Skeletal muscle tissue (tissue), 4 donors: ENCODE data around the gene CASS4. TPM values are rescaled to one million over a fixed set of nuclear protein-coding genes. Genes with fewer than 3 reads are reported as not detected.
"Not testable (repeated sequence)": the region's sequence is repeated elsewhere in the genome, so short reads cannot be mapped to it uniquely, and the experiment has no call there.

Experiments
- H3K27ac ChIP-seq: one replicate; pipeline ENCODE4 v1.7.0; 2013; ENCODE audit warnings: mild to moderate bottlenecking, low read depth, low read length, inconsistent platforms
- H3K27me3 ChIP-seq, 3 donors: one replicate each; pipeline ENCODE4 v1.7.0; 2013; ENCODE audit warnings: low read length in 3 of 3; ENCODE audit not compliant: control insufficient read depth in 3 of 3, insufficient read depth in 3 of 3
- H3K36me3 ChIP-seq, 3 donors: one replicate each; pipeline ENCODE4 v1.7.0; 2013; ENCODE audit warnings: low read length in 3 of 3; ENCODE audit not compliant: control insufficient read depth in 3 of 3, insufficient read depth in 3 of 3
- H3K4me1 ChIP-seq, 3 donors: one replicate each; pipeline ENCODE4 v1.7.0; 2013; ENCODE audit warnings: low read length in 3 of 3, mild to moderate bottlenecking in 3 of 3; ENCODE audit not compliant: control insufficient read depth in 3 of 3, insufficient read depth in 3 of 3
- H3K4me3 ChIP-seq, 3 donors: one replicate each; pipeline ENCODE4 v1.7.0; 2013; ENCODE audit warnings: low read length in 3 of 3
- H3K9ac ChIP-seq, 3 donors: one replicate each; pipeline ENCODE4 v1.7.0; 2013; ENCODE audit warnings: low read length in 3 of 3, mild to moderate bottlenecking in 3 of 3, moderate library complexity in 2 of 3, low read depth in 1 of 3
- H3K9me3 ChIP-seq, 3 donors: one replicate each; pipeline ENCODE4 v1.7.0; 2013; ENCODE audit warnings: low read length in 3 of 3; ENCODE audit not compliant: control insufficient read depth in 3 of 3
- total RNA-seq: library from RNA; depleted of rRNA; stranded (reverse); fragments of >200 nt; gene quantifications from one replicate; pipeline ENCODE4 v1.2.3, GENCODE V29; 2014
- donor health status: Osteomylitis.

Gene CASS4
- total RNA-seq, 1 donor from 2014 or later = 3.7 TPM

DNA sequence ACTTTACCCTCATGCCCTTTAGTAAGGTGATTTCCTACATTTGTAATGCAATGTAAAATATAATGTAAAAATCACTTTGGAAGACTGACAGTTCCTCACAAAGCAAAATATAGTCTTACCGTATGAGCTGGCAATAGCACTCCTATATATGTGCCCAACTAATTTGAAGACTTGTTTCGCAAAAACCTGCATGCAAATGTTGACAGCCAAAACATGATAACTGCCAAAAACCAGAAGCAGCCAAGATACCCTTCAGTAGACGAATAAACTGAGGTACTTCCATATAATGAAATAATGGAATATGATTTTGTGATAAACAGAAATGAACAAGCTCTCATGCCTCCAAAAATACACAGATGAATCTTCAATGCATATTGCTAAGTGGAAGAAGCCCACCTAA lies 33.7 kb upstream of the CASS4 start:
- no peak overlapping the region for H3K27ac ChIP-seq
- no peak overlapping the region for H3K4me3 ChIP-seq
- H3K36me3 ChIP-seq = peaks cover 0 to 6% (median 0%) of the 10 kb centered on the region in 3 donors
- H3K27me3 ChIP-seq = no peaks in the 10 kb centered on the region
- H3K9me3 ChIP-seq = no peaks in the 10 kb centered on the region
- no peak overlapping the region for H3K9ac ChIP-seq
- H3K4me1 ChIP-seq = no peaks in the 10 kb centered on the region

DNA sequence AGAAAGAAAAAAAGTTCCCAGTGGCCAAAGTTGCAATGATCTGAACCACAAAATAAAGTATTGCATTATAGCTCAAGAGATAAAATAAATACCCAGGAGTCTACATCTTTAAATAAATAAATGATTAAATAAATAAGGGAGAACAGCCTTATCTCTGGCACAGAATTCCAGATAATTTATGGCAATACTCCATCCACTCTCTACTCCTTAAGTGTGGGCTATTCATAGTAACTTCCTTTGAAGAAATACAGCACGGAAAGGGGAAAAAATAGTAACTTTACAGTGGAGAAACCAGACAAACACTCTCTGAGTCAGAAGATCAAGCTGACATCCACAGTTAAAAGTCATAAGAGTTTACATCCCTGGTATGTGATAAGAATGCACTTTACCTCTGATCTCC lies 31.7 kb upstream of the CASS4 start:
- Histone ChIP-seq H3K4me1 (no peaks in the 10 kb centered on the region), H3K36me3 (peaks cover 0 to 9% (median 0%) of the 10 kb centered on the region in 3 donors), H3K27ac (no peak overlapping the region), H3K4me3 (no peak overlapping the region), H3K9ac (no peak overlapping the region), H3K9me3 (no peaks in the 10 kb centered on the region), H3K27me3 (no peaks in the 10 kb centered on the region)

DNA sequence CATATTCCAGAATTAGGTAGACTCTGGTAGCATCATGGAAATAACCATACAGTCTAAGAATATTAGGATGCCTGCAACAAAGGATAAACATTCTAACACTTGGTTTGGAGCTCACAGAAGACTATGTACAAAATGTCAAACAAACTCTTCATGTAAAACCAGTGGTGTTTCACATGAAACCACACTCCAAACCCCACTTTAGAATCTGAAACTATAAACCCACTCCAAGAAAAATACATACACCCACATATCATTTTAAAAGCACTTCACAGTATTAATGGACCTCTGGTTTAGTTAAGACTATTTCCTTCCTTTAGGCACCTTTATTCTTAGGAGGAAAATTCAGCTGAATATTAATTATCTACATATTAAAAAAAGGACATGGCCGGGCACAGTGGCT lies 30.6 kb upstream of the CASS4 start:
- Histone ChIP-seq H3K36me3 (peaks cover 0 to 14% (median 2%) of the 10 kb centered on the region in 3 donors), H3K27ac (no peak overlapping the region), H3K4me1 (no peaks in the 10 kb centered on the region)

DNA sequence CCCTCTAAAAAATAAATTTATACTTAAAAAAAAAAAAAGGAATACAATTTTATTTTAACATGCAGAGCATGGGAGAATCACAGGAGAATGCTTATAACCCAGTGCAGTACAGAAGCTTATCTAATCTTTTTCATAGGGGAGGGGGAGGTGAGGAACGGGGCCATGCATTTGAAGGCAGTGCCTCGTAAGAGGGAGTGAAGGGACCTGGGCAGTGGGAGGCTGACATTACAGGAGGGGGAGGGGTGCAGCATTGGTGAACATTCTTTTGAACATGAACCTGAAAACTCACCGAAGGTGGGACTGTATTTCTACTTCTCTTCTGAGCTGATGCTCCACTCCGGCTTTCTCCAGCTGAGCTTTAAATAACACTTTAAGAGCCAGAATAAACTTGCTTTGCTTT lies 29.4 kb upstream of the CASS4 start:
- H3K27ac ChIP-seq = no peak overlapping the region
- peaks cover 0 to 14% (median 2%) of the 10 kb centered on the region in 3 donors for H3K36me3 ChIP-seq
- no peaks in the 10 kb centered on the region for H3K27me3 ChIP-seq

More for the DNA sequence above, 30.6 kb upstream of the CASS4 start:
- no peaks in the 10 kb centered on the region for H3K27me3 ChIP-seq
- no peak overlapping the region for H3K4me3 ChIP-seq
- no peaks in the 10 kb centered on the region for H3K9me3 ChIP-seq
- H3K9ac ChIP-seq = no peak overlapping the region

DNA sequence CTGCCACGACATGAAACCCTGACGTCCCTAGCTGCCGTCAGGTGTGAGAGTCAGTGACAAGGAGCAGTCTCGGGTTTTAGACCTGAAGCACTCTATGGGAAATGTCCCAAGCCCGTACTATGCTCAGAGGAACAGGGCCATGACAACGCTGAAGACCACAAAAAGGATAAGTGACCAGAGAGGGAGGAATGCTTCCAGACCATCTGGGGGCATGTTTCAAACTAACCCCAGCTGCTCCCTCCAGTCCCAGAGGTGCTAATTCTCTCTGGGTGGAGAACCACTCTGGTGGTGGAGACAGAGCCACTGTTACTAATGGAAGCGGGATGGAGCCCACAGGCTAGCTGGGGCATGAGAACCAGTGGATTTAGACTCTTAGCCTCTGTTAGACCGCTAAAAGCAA lies 28.7 kb upstream of the CASS4 start:
- peaks cover 0 to 13% (median 2%) of the 10 kb centered on the region in 3 donors for H3K36me3 ChIP-seq
- no peaks in the 10 kb centered on the region for H3K9me3 ChIP-seq
- H3K27ac ChIP-seq = no peak overlapping the region
- H3K27me3 ChIP-seq = no peaks in the 10 kb centered on the region
- no peak overlapping the region for H3K9ac ChIP-seq
- no peaks in the 10 kb centered on the region for H3K4me1 ChIP-seq
- no peak overlapping the region for H3K4me3 ChIP-seq

More for the DNA sequence above, 29.4 kb upstream of the CASS4 start:
- no peak overlapping the region for H3K9ac ChIP-seq
- H3K9me3 ChIP-seq = no peaks in the 10 kb centered on the region
- no peak overlapping the region for H3K4me3 ChIP-seq
- H3K4me1 ChIP-seq = no peaks in the 10 kb centered on the region

DNA sequence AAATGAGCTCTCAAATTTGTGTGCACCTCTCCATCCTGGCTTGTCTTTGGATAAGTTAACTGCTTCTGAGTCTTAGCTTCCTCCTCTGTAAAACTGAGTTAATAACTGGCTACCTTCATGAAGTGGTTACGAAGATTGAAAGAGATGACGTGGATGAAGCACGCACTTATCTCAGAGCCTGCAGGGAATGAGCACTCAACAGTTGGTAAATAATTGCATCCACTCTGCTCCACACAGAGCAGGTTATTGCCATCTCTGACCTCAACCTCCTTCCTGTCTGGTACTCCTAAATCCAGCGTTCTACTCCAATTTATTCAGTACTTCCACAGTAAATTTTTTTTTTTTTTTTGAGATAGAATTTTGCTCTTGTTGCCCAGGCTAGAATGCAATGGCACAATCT lies 26.9 kb upstream of the CASS4 start:
- Histone ChIP-seq H3K36me3 (peaks cover 0 to 8% (median 3%) of the 10 kb centered on the region in 3 donors), H3K27ac (no peak overlapping the region), H3K9me3 (no peaks in the 10 kb centered on the region), H3K4me1 (no peaks in the 10 kb centered on the region), H3K27me3 (no peaks in the 10 kb centered on the region), H3K9ac (no peak overlapping the region), H3K4me3 (no peak overlapping the region)

DNA sequence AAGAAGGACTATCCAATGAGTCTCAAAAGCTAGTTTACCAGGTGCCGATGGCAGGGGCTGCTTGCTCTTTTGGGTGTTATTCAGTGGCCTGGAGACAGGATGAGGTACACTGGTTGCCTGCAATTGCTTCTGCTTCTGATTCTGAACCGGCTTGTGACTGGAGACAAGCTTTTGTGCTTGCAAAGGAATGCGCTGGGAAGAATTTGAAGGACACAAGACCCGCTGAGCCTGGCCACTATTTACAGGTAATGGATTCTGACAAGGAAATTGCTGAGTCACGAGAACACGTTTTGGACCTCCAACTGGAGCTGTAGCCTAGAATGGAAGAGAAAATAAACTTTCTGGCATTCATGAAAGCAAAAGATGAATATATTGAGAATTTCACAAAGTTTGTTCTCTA lies 25.8 kb upstream of the CASS4 start:
- Histone ChIP-seq H3K4me3 (no peak overlapping the region), H3K36me3 (peaks cover 0 to 8% (median 3%) of the 10 kb centered on the region in 3 donors), H3K27me3 (no peaks in the 10 kb centered on the region), H3K27ac (no peak overlapping the region), H3K4me1 (peaks cover 2 to 4% (median 3%) of the 10 kb centered on the region in 3 donors), H3K9ac (no peak overlapping the region), H3K9me3 (no peaks in the 10 kb centered on the region)

DNA sequence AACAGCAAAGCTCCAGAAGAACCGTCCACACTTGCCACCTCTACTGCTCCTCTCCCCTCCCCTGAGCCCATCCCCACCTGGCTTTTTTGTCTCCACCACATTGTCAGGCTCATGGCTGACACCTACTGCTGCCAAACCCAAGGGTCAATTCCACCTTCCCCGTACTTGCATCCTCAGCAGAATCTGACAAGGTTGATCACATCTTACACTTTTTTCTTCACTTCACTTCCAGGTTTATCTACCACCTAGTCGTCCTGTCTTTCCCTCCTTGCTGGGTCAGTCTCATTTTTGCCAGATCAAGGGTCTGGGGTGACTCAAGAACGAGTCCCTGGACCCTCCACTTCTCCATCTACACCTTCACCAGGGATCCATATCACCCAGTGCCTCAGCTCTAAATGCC lies 23.2 kb upstream of the CASS4 start:
- no peak overlapping the region for H3K4me3 ChIP-seq
- H3K4me1 ChIP-seq = peaks cover 12 to 22% (median 17%) of the 10 kb centered on the region in 3 donors
- no peak overlapping the region for H3K9ac ChIP-seq
- H3K9me3 ChIP-seq = no peaks in the 10 kb centered on the region
- H3K36me3 ChIP-seq = peaks cover 0 to 8% (median 3%) of the 10 kb centered on the region in 3 donors
- H3K27ac ChIP-seq = no peak overlapping the region
- no peaks in the 10 kb centered on the region for H3K27me3 ChIP-seq

DNA sequence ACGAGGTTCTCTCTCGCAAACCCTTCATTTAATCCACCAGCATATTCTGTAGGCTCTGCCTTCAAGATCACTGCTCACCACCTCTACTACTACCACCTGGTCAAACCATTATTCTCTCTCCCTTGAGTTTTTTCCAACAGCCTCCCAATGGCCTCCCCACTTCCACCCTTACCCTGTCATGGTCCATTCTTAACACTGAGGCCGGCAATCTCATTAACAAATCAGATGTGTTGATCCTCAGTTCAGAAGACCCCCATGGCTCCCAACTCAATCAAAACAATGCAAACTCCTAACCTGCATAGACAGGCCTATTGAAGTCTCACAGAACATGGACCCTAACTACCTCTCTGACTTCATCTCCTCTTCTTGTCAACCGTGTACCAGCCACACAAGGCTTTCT lies 22.3 kb upstream of the CASS4 start:
- no peak overlapping the region for H3K4me3 ChIP-seq
- no peaks in the 10 kb centered on the region for H3K9me3 ChIP-seq
- H3K27me3 ChIP-seq = no peaks in the 10 kb centered on the region
- H3K27ac ChIP-seq = no peak overlapping the region
- H3K4me1 ChIP-seq = peaks cover 15 to 26% (median 19%) of the 10 kb centered on the region in 3 donors
- H3K9ac ChIP-seq = no peak overlapping the region
- peaks cover 0 to 8% (median 3%) of the 10 kb centered on the region in 3 donors for H3K36me3 ChIP-seq

DNA sequence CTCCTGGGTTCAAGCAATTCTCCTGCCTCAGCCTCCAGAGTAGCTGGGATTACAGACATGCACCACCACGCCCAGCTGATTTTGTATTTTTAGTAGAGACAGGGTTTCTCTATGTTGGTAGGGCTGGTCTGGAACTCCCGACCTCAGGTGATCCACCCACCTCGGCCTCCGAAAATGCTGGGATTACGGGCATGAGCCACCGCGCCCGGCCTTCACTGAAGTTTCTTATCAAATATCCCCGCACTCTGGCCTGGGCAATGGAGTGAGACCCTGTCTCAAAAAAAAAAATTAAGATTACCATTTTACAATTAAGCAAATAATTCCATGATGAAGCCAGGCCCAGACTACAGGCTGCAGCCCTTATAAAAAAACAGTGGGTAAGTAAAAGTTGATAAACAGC lies 21.7 kb upstream of the CASS4 start:
- not testable (repeated sequence) for H3K9ac ChIP-seq, H3K27me3 ChIP-seq, H3K9me3 ChIP-seq, H3K4me3 ChIP-seq, H3K27ac ChIP-seq, H3K36me3 ChIP-seq
- peaks cover 17 to 32% (median 23%) of the 10 kb centered on the region in 3 donors for H3K4me1 ChIP-seq
